Heart left ventricle (tissue), 16 donors: Measurements from ENCODE around the gene UBE2V1. TPM values are rescaled to one million over a fixed set of nuclear protein-coding genes. Genes with fewer than 3 reads are reported as not detected.

Experiments
- ATAC-seq, 4 donors: fragments of 200-7000 bp; cut with Tn5 transposase; one replicate each; pipeline ENCODE4 v1.9.1; 2020 to 2022; ENCODE audit warnings: moderate library complexity in 4 of 4, mild to moderate bottlenecking in 3 of 4, moderate number of reproducible peaks in 1 of 4
- DNase-seq, 5 donors: peaks; one replicate each; pipeline ENCODE4 v3.0.0-alpha.2; 2020
- H3K27ac ChIP-seq, 12 donors: fragments of 200-600 bp; sonication (generic) in 4 of 12; one replicate each; pipeline versions ENCODE4 v1.5.0 to v1.8.0; 2016 to 2022; ENCODE audit warnings: mild to moderate bottlenecking in 2 of 12
- H3K27me3 ChIP-seq, 9 donors: fragments of 200-600 bp; sonication (generic) in 2 of 9; one replicate each; pipeline versions ENCODE4 v1.5.1 to v1.8.0; 2016 to 2022; ENCODE audit warnings: mild to moderate bottlenecking in 3 of 9
- H3K36me3 ChIP-seq, 9 donors: fragments of 200-600 bp; sonication (generic) in 2 of 9; one replicate each; pipeline versions ENCODE4 v1.5.0 to v1.8.0; 2018 to 2022; ENCODE audit warnings: mild to moderate bottlenecking in 2 of 9
- H3K4me1 ChIP-seq, 12 donors: fragments of 200-600 bp; sonication (generic) in 4 of 12; one replicate each; pipeline versions ENCODE4 v1.5.0 to v1.8.0; 2016 to 2022; ENCODE audit warnings: mild to moderate bottlenecking in 3 of 12
- H3K4me3 ChIP-seq, 12 donors: fragments of 200-600 bp; sonication (generic) in 4 of 12; one replicate each; pipeline versions ENCODE4 v1.5.0 to v1.8.0; 2017 to 2022; ENCODE audit warnings: mild to moderate bottlenecking in 9 of 12, moderate library complexity in 4 of 12
- H3K9me3 ChIP-seq, 12 donors: fragments of 200-600 bp; sonication (generic) in 4 of 12; one replicate each; pipeline versions ENCODE4 v1.5.0 to v1.8.0; 2016 to 2022; ENCODE audit warnings: mild to moderate bottlenecking in 1 of 12
- POLR2A ChIP-seq, 2 donors: fragments of 450-650 bp; IDR thresholded peaks; one replicate each; pipeline ENCODE4 v1.6.1; 2017; ENCODE audit warnings: antibody characterized with exemption in 2 of 2, mild to moderate bottlenecking in 2 of 2, moderate library complexity in 2 of 2
- WGBS, 4 donors: extraction: QIAGEN DNeasy Blood & Tissue Kit in 2 of 4; methylation state at CpG; one replicate each; pipeline versions ENCODE4 v1.1.5 to v1.1.7; 2013 to 2018; 5-methylcytosine and 5-hydroxymethylcytosine counted together
- intact Hi-C, 10 donors: fragments of 100-400 bp; cut with DNase I; formaldehyde crosslinking; loops; one replicate each; pipeline versions ENCODE4 v1.11.1 to v1.14.2; 2022
- polyA plus RNA-seq, 2 donors: library from polyadenylated mRNA; stranded (reverse); fragments of 200-250 nt; gene quantifications; one replicate each; pipeline ENCODE4 v1.2.3, GENCODE V29; 2013
- total RNA-seq, 9 donors: library from RNA; depleted of rRNA in 2 of 9; stranded (reverse); fragments of >200 nt in 2 of 9; fragmentation: NEBNext Ultra II Directional in 3 of 9; extraction: Animal tissue kit (Norgen Biotek cat#: 25700) in 3 of 9; gene quantifications; one replicate each; pipeline versions ENCODE4 v1.1.0 to v1.2.4, GENCODE V29; 2016 to 2023
- TF ChIP-seq, protein P1 (sequence below), 12 donors: fragments of 200-600 bp; sonication (generic) in 4 of 12; IDR thresholded peaks; one replicate each; pipeline versions ENCODE4 v1.5.0 to v1.8.0; 2018 to 2022; ENCODE audit warnings: antibody characterized with exemption in 12 of 12, mild to moderate bottlenecking in 5 of 12
- donor health status: ischemic (EF 13 %, LVEDD 7.1; RV severe dilation, severe dysfunction).
- donor health status: healthy with polysubstance abuse.
- donor health status: DM: no; HTN: yes; CAD: no.
- donor health status: DM: no; HTN: no; CAD: no.
- donor health status: ischemic (EF 25% LVEDD 6.9; RV normal size, moderate dysfunction).
- donor health status: ischemic (EF 25% LVEDD 5.7; RV mildly dilated, moderate dysfunction).
- donor health status: healthy.
- donor health status: DM: yes; HTN: yes; CAD: no.
- donor health status: ischemic (EF 35%, LVEDD 5.7; RV mildly dilated, moderate dysfunction).
- donor health status: nonischemic (EF 11% LVEDD 7.7; RV severe dilation, severe dysfunction).
- donor health status: DM: yes; HTN: yes; CAD: no.
- donor health status: PGD.
- donor health status: ischemic (EF 29% LVEDD 5.4; RV normal size, mild dysfunction).
- donor health status: nonischemic (EF 23%, LVEDD 6.1; RV moderate dilation, normal function).

UBE2V1 gene
- total and polyA plus RNA-seq, 11 donors: 54.2 to 105 (median 78.5) TPM

DNA sequence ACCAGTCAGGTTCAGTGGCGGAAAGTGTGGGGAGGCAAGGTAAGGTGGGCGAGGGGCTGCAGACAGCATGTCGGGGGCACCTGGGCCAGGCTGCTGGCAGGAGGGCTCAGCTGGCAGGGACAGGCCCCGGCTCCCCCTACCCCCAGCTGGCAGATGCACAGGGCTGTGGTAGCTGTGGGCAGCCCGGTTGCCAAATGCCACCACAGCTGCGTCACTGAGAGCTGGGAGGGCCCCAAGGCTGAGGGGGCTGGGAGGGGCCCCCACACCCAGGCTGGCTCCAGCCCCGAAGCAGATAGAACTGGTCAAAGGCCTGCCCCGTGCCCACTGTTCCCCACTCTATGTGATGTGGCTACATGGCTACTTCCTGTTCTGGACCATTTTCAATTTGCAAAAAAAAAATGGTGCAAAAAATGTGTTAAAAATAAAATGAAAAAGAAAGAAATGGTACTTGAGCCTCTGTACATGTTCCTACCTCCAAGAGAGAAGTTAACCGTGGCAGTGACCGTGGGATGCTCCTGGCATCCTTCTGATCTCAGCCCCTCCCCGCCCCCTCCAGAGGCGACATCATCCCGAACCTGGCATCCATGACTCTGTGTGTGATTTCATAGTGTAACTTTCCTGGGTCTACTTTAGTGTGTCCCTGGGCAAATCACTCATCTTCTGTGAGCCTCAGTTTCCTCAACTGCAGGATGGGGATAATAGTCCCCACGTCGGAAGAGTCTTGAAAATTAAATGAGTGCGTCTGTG, 64.4 kb downstream of the UBE2V1 start:
- ATAC-seq (peak in 3 of 4 donors; percentile 20 to 57 (median 40)), DNase-seq (peak in 3 of 5 donors; percentile 26 to 59 (median 33))
- H3K27ac ChIP-seq: peak overlapping the region in 8 of 12 donors; percentile 31 to 90 (median 82)

GRCh38 chr20:50044353-50044960, 68.5 kb downstream of the UBE2V1 start:
- H3K27me3 ChIP-seq: no peaks in the 10 kb centered on the region
- DNase-seq (no peak), ATAC-seq (no peak)
- H3K36me3 ChIP-seq: no peaks in the 10 kb centered on the region
- H3K9me3 ChIP-seq: no peaks in the 10 kb centered on the region
- intact Hi-C loops: no loop called here
- peaks cover 3 to 39% (median 18%) of the 10 kb centered on the region in 12 donors for H3K4me1 ChIP-seq
- no peak for TF ChIP-seq POLR2A (IDR thresholded peaks at IDR 0.05)
- TF ChIP-seq, protein P1, sequence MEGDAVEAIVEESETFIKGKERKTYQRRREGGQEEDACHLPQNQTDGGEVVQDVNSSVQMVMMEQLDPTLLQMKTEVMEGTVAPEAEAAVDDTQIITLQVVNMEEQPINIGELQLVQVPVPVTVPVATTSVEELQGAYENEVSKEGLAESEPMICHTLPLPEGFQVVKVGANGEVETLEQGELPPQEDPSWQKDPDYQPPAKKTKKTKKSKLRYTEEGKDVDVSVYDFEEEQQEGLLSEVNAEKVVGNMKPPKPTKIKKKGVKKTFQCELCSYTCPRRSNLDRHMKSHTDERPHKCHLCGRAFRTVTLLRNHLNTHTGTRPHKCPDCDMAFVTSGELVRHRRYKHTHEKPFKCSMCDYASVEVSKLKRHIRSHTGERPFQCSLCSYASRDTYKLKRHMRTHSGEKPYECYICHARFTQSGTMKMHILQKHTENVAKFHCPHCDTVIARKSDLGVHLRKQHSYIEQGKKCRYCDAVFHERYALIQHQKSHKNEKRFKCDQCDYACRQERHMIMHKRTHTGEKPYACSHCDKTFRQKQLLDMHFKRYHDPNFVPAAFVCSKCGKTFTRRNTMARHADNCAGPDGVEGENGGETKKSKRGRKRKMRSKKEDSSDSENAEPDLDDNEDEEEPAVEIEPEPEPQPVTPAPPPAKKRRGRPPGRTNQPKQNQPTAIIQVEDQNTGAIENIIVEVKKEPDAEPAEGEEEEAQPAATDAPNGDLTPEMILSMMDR (IDR thresholded peaks at IDR 0.05): no peak
- H3K4me3 ChIP-seq: no peak overlapping the region
- H3K27ac ChIP-seq: no peak overlapping the region
- WGBS, 4 donors: 82 to 88% (median 84%) methylated on average over 3 to 5 of the region's 5 CpGs

More for the DNA sequence above, 64.4 kb downstream of the UBE2V1 start:
- 79 to 82% (median 81%) methylated on average over 16 of the region's 16 CpGs for WGBS, 4 donors
- peaks cover 3 to 51% (median 18%) of the 10 kb centered on the region in 12 donors for H3K4me1 ChIP-seq
- no peaks in the 10 kb centered on the region for H3K36me3 ChIP-seq
- H3K27me3 ChIP-seq: no peaks in the 10 kb centered on the region
- no peaks in the 10 kb centered on the region for H3K9me3 ChIP-seq
- intact Hi-C loops: loop anchor here in 1 of 10 donors (5.0 kb wide), 1 partner anchor 56 kb away; no protein-coding TSS in a partner anchor
- TF ChIP-seq, protein P1 (IDR thresholded peaks at IDR 0.05): no peak
- TF ChIP-seq POLR2A (IDR thresholded peaks at IDR 0.05): no peak
- H3K4me3 ChIP-seq: no peak overlapping the region

- Histone ChIP-seq H3K4me1 (peaks cover 3 to 32% (median 18%) of the 10 kb centered on the region in 12 donors), H3K36me3 (no peaks in the 10 kb centered on the region), H3K9me3 (no peaks in the 10 kb centered on the region), H3K27me3 (no peaks in the 10 kb centered on the region), H3K4me3 (no peak overlapping the region), H3K27ac (no peak overlapping the region)
- WGBS, 4 donors: 91 to 99% (median 93%) methylated on average over 19 to 22 of the region's 22 CpGs
- ATAC-seq: no peak
- TF ChIP-seq, protein P1 (IDR thresholded peaks at IDR 0.05): no peak
- no peak for TF ChIP-seq POLR2A (IDR thresholded peaks at IDR 0.05)
- DNase-seq: no peak
- intact Hi-C loops: no loop called here
These were observed 69.2 kb downstream of the UBE2V1 start for GRCh38 chr20:50043573-50044352.
